ENCODE results near the gene SHH. TPM values are rescaled to one million over a fixed set of nuclear protein-coding genes. Genes with fewer than 3 reads are reported as not detected.

The SHH gene
- polyA plus RNA-seq, 3 donors: not detected

DNA sequence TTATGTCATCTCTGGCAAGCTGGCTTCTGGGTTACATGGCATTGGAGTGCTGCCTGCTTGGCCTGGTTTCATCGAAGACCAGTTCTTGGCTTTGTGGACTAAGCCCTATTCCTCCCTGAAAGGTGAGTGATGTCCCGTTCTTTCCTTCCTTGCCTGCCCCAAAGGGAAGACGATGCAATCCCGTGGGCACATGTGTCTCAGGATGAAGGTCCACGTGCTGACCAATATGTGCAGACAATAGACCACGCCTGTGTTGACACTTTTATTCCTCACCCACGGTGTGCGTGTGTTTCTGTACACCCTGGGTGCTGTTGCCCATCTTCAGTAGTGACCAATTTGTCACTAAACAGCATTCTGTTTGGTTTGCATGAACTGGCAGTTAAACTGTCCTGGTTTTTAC lies 28.6 kb upstream of the SHH start:
- TF ChIP-seq, protein P1, sequence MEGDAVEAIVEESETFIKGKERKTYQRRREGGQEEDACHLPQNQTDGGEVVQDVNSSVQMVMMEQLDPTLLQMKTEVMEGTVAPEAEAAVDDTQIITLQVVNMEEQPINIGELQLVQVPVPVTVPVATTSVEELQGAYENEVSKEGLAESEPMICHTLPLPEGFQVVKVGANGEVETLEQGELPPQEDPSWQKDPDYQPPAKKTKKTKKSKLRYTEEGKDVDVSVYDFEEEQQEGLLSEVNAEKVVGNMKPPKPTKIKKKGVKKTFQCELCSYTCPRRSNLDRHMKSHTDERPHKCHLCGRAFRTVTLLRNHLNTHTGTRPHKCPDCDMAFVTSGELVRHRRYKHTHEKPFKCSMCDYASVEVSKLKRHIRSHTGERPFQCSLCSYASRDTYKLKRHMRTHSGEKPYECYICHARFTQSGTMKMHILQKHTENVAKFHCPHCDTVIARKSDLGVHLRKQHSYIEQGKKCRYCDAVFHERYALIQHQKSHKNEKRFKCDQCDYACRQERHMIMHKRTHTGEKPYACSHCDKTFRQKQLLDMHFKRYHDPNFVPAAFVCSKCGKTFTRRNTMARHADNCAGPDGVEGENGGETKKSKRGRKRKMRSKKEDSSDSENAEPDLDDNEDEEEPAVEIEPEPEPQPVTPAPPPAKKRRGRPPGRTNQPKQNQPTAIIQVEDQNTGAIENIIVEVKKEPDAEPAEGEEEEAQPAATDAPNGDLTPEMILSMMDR (IDR thresholded peaks at IDR 0.05): no peak
- Histone ChIP-seq H4K20me1 (ENCODE audit: insufficient read depth, low read length) (no peaks in the 10 kb centered on the region), H3K27ac (ENCODE audit: low read depth in 1 of 2, low read length in 2 of 2) (no peak overlapping the region), H3K9me3 (replicated peaks in 1 of 2; ENCODE audit: control insufficient read depth in 1 of 2, insufficient read depth in 1 of 2, low read length in 2 of 2) (no peaks in the 10 kb centered on the region), H3K36me3 (replicated peaks in 1 of 2; ENCODE audit: control insufficient read depth in 1 of 2, insufficient read depth in 2 of 2, low read length in 2 of 2) (no peaks in the 10 kb centered on the region), H3K9ac (ENCODE audit: insufficient read depth, low read length, poor library complexity, severe bottlenecking) (no peak overlapping the region), H3K4me1 (ENCODE audit: control insufficient read depth in 1 of 2, insufficient read depth in 2 of 2, low read length in 2 of 2) (no peaks in the 10 kb centered on the region), H3K4me2 (replicated peaks; ENCODE audit: extremely low read depth, low read length, poor library complexity, severe bottlenecking) (no peak overlapping the region), H3K4me3 (replicated peaks in 1 of 3; ENCODE audit: low read depth in 2 of 3, low read length in 3 of 3) (no peak overlapping the region), H3K79me2 (ENCODE audit: insufficient read depth, low read length) (no peaks in the 10 kb centered on the region), H2AFZ (ENCODE audit: insufficient read depth, low read depth, low read length, poor library complexity, severe bottlenecking) (no peak overlapping the region), H3K27me3 (ENCODE audit: control insufficient read depth in 2 of 2, insufficient read depth in 2 of 2, low read length in 2 of 2) (no peaks in the 10 kb centered on the region)
- H3K27ac Mint-ChIP-seq: no peak overlapping the region
- DNase-seq: no peak
- intact Hi-C loops (cut with micrococcal nuclease): no loop called here
- no peaks in the 10 kb centered on the region for H3K4me1 Mint-ChIP-seq
- 94% methylated on average over 5 of the region's 8 CpGs for WGBS (ENCODE audit: insufficient coverage)
- H3K9me3 Mint-ChIP-seq: no peaks in the 10 kb centered on the region
- peaks cover 5 to 7% (median 6%) of the 10 kb centered on the region in 3 donors for H3K27me3 Mint-ChIP-seq (ENCODE audit: low read depth in 3 of 3)
- H3K4me3 Mint-ChIP-seq: no peak overlapping the region
- no peaks in the 10 kb centered on the region for H3K36me3 Mint-ChIP-seq

DNA sequence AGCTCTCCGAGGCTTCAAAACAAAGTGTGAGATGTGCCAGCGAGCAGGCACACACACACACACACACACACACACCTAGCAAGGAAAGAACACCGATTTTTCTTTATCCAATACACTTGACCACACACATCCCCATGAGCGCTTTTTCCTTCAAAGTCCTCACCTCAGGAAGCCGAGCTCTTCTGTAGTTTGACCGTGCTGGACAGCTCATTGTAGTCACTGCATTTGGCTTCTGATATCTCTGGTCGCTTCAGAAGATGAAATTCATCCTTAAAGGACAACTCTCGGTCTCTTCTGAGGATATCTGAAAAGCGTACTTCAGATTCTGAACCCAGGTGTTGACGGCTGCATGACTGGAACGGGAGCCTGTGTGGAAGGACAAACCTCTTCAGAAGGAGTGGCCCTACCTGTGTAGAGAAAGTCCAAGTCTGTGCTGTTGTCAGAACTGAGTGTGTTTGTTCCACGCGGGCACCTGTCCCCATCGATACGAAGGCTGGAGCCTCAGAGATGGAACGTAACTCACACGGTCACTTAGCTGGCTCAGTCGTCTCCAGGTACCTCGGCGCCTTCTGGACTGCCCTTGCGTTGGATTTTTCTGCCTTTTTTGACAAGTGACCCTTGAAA lies 28.1 kb upstream of the SHH start:
- DNase-seq: no peak
- Mint-ChIP-seq H3K36me3 (no peaks in the 10 kb centered on the region), H3K9me3 (no peaks in the 10 kb centered on the region), H3K4me1 (no peaks in the 10 kb centered on the region), H3K27ac (peak overlapping the region in 1 of 7 donors; percentile 46), H3K27me3 (ENCODE audit: low read depth in 3 of 3) (peaks cover 5 to 7% (median 6%) of the 10 kb centered on the region in 3 donors), H3K4me3 (no peak overlapping the region)
- 85% methylated on average over 21 of the region's 21 CpGs for WGBS (ENCODE audit: insufficient coverage)
- intact Hi-C loops (cut with micrococcal nuclease): no loop called here
- no peaks in the 10 kb centered on the region for H3K27me3 ChIP-seq (ENCODE audit: control insufficient read depth in 2 of 2, insufficient read depth in 2 of 2, low read length in 2 of 2)
- H3K27ac ChIP-seq (ENCODE audit: low read depth in 1 of 2, low read length in 2 of 2): no peak overlapping the region
- no peaks in the 10 kb centered on the region for H3K36me3 ChIP-seq (replicated peaks in 1 of 2; ENCODE audit: control insufficient read depth in 1 of 2, insufficient read depth in 2 of 2, low read length in 2 of 2)
- H3K4me2 ChIP-seq (replicated peaks; ENCODE audit: extremely low read depth, low read length, poor library complexity, severe bottlenecking): no peak overlapping the region
- no peak overlapping the region for H2AFZ ChIP-seq (ENCODE audit: insufficient read depth, low read depth, low read length, poor library complexity, severe bottlenecking)
- no peaks in the 10 kb centered on the region for H3K9me3 ChIP-seq (replicated peaks in 1 of 2; ENCODE audit: control insufficient read depth in 1 of 2, insufficient read depth in 1 of 2, low read length in 2 of 2)
- H3K79me2 ChIP-seq (ENCODE audit: insufficient read depth, low read length): no peaks in the 10 kb centered on the region
- no peak overlapping the region for H3K4me3 ChIP-seq (replicated peaks in 1 of 3; ENCODE audit: low read depth in 2 of 3, low read length in 3 of 3)
- no peak overlapping the region for H3K9ac ChIP-seq (ENCODE audit: insufficient read depth, low read length, poor library complexity, severe bottlenecking)
- TF ChIP-seq, protein P1 (IDR thresholded peaks at IDR 0.05): no peak
- no peaks in the 10 kb centered on the region for H4K20me1 ChIP-seq (ENCODE audit: insufficient read depth, low read length)
- no peaks in the 10 kb centered on the region for H3K4me1 ChIP-seq (ENCODE audit: control insufficient read depth in 1 of 2, insufficient read depth in 2 of 2, low read length in 2 of 2)
